ENCODE measurements around the gene MYL12A. TPM values are rescaled to one million over a fixed set of nuclear protein-coding genes. Genes with fewer than 3 reads are reported as not detected.

Gene MYL12A
- total and polyA plus RNA-seq, 2 donors (not counting 3 experiments of a cell fraction or from before 2014, with no cell fraction given) = 597 to 796 TPM

GRCh38 chr18:3250237-3251107 lies 2.9 kb downstream of the MYL12A start:
- no peaks in the 10 kb centered on the region for H3K27me3 ChIP-seq (ENCODE audit: control insufficient read depth in 2 of 2, insufficient read depth in 2 of 2, low read length in 2 of 2)
- H2AFZ ChIP-seq (ENCODE audit: low read depth, low read length) = no peak overlapping the region
- no peaks in the 10 kb centered on the region for H3K9me3 ChIP-seq (replicated peaks; ENCODE audit: control insufficient read depth, insufficient read depth, low read length)
- no peaks in the 10 kb centered on the region for H4K20me1 ChIP-seq (replicated peaks; ENCODE audit: control insufficient read depth, extremely low read depth, insufficient read depth, low read length)
- dilution Hi-C loops (cut with MboI; ENCODE audit: extremely low pct_ligation_motif_present, low sequenced_read_pairs) (loop anchor here (25.0 kb wide), 1 partner anchor 212 kb away; the partner anchor contains the start of gene TGIF1), intact Hi-C loops (cut with micrococcal nuclease) (loop anchor here (1.0 kb wide), 2 partner anchors 11 to 416 kb away; no protein-coding TSS in a partner anchor)
- peak; percentile 75 for DNase-seq (ENCODE audit: low read depth, low spot score)
- peak overlapping the region; percentile 96 for H3K4me2 ChIP-seq (ENCODE audit: insufficient read depth, low read length)
- H3K9ac ChIP-seq (replicated peaks; ENCODE audit: extremely low read depth, insufficient read depth, low read length) = peak overlapping the region; percentile 100
- H3K9me1 ChIP-seq (replicated peaks; ENCODE audit: control insufficient read depth, extremely low read depth, insufficient read depth, low read length) = no peaks in the 10 kb centered on the region
- CTCF ChIA-PET = interaction anchor here (1.4 to 3.2 kb wide), 4 partner anchors 11 to 416 kb away, joined by 3 to 10 read pairs (median 6); partner anchors contain the start of gene MYL12B
- H3K36me3 ChIP-seq (ENCODE audit: control insufficient read depth in 2 of 2, extremely low read depth in 1 of 2, insufficient read depth in 2 of 2, low read length in 2 of 2) = peaks cover 6 to 19% of the 10 kb centered on the region in 2 experiments
- peak overlapping the region; percentile 8 to 98 (median 16) for H3K4me3 ChIP-seq (replicated peaks in 1 of 3; ENCODE audit: insufficient read depth in 1 of 3, low read depth in 1 of 3, low read length in 3 of 3)
- no peak for FAIRE-seq
- POLR2A ChIA-PET = interaction anchor here (1.0 to 2.7 kb wide), 4 partner anchors 11 to 343 kb away, joined by 3 to 17 read pairs (median 4); no protein-coding TSS in a partner anchor
- TF ChIP-seq FOS (IDR thresholded peaks at IDR 0.05; ENCODE audit: borderline replicate concordance, insufficient read depth, low read length) = peak; percentile 81
- peak; percentile 74 for TF ChIP-seq POLR2A (IDR thresholded peaks at IDR 0.05; ENCODE audit: low read depth, low read length)
- no peak for TF ChIP-seq MYC (IDR thresholded peaks at IDR 0.05; ENCODE audit: low read depth, low read length)
- peak; percentile 95 for TF ChIP-seq JUN (IDR thresholded peaks at IDR 0.05; ENCODE audit: borderline replicate concordance, insufficient read depth, insufficient read length, low read depth)
- H3K27ac ChIP-seq (ENCODE audit: insufficient read depth, low read depth, low read length) = peak overlapping the region; percentile 83
- BruUV-seq (replicated peaks) = TSS peak; percentile 67
- peaks cover 50% of the 10 kb centered on the region for H3K4me1 ChIP-seq (ENCODE audit: control insufficient read depth, extremely low read depth, insufficient read depth, low read length)
- peaks cover 77% of the 10 kb centered on the region for H3K79me2 ChIP-seq (ENCODE audit: control insufficient read depth, insufficient read depth, low read length)
